ENCODE measurements around the gene DOLPP1.
A peak's percentile ranks its signal among the peaks of the same experiment; 100 is the strongest.

The DOLPP1 gene

GRCh38 chr9:129094387-129095169 is 13.7 kb downstream of the DOLPP1 start:
- DNase-seq (ENCODE audit: low read depth in 3 of 3) = no peak

- no peak for DNase-seq (ENCODE audit: low read depth in 3 of 3)
These were observed 14.3 kb downstream of the DOLPP1 start for GRCh38 chr9:129095170-129095667.

GRCh38 chr9:129095908-129096307 is 15.0 kb downstream of the DOLPP1 start:
- DNase-seq (ENCODE audit: low read depth in 3 of 3) = no peak

- DNase-seq (ENCODE audit: low read depth in 3 of 3) = no peak
These were observed 16.9 kb downstream of the DOLPP1 start for GRCh38 chr9:129097671-129098306.

GRCh38 chr9:129098328-129098727 is 17.4 kb downstream of the DOLPP1 start:
- no peak for DNase-seq (ENCODE audit: low read depth in 3 of 3)

- DNase-seq (ENCODE audit: low read depth in 3 of 3) = no peak
These were observed 19.7 kb downstream of the DOLPP1 start for GRCh38 chr9:129100383-129101169.

GRCh38 chr9:129101279-129101678 is 20.4 kb downstream of the DOLPP1 start:
- no peak for DNase-seq (ENCODE audit: low read depth in 3 of 3)

- no peak for DNase-seq (ENCODE audit: low read depth in 3 of 3)
These were observed 21.2 kb downstream of the DOLPP1 start for GRCh38 chr9:129102095-129102525.

- no peak for DNase-seq (ENCODE audit: low read depth in 3 of 3)
These were observed 22.1 kb downstream of the DOLPP1 start for GRCh38 chr9:129102791-129103594.

- no peak for DNase-seq (ENCODE audit: low read depth in 3 of 3)
These were observed 22.7 kb downstream of the DOLPP1 start for GRCh38 chr9:129103595-129103965.

GRCh38 chr9:129104051-129104450 is 23.1 kb downstream of the DOLPP1 start:
- no peak for DNase-seq (ENCODE audit: low read depth in 3 of 3)

- no peak for DNase-seq (ENCODE audit: low read depth in 3 of 3)
These were observed 25.2 kb downstream of the DOLPP1 start for GRCh38 chr9:129105857-129106694.

- DNase-seq (ENCODE audit: low read depth in 3 of 3) = no peak
These were observed 26.7 kb downstream of the DOLPP1 start for GRCh38 chr9:129107651-129108050.

- no peak for DNase-seq (ENCODE audit: low read depth in 3 of 3)
These were observed 27.3 kb downstream of the DOLPP1 start for GRCh38 chr9:129108083-129108804.

- no peak for DNase-seq (ENCODE audit: low read depth in 3 of 3)
These were observed 28.1 kb downstream of the DOLPP1 start for GRCh38 chr9:129108805-129109536.

GRCh38 chr9:129109537-129109903 is 28.6 kb downstream of the DOLPP1 start:
- DNase-seq (ENCODE audit: low read depth in 3 of 3) = no peak

GRCh38 chr9:129109952-129110739 is 29.2 kb downstream of the DOLPP1 start:
- DNase-seq (ENCODE audit: low read depth in 3 of 3) = no peak

GRCh38 chr9:129110740-129111527 is 30.0 kb downstream of the DOLPP1 start, which contains the start of the genes CRAT and PTPA:
TSS of gene CRAT (minus strand) at chr9:129110793. CDS start at chr9:129110509, 284 bp downstream.
TSS of gene PTPA (plus strand) at chr9:129111415. CDS start at chr9:129111601, 186 bp downstream.
- peak; percentile 91 to 99 (median 94) for DNase-seq (ENCODE audit: low read depth in 3 of 3)
